Middle frontal gyrus (tissue), 1 donor: ENCODE measurements around the gene TTLL4.

Source experiments
- DNase-seq: peaks from one replicate; pipeline ENCODE4 v3.0.0-alpha.2; 2015; ENCODE audit warnings: low spot score; ENCODE audit errors: extremely low spot score

The TTLL4 gene

GRCh38 chr2:218717262-218717661 is 6.6 kb downstream of the TTLL4 start:
- no peak for DNase-seq

DNA sequence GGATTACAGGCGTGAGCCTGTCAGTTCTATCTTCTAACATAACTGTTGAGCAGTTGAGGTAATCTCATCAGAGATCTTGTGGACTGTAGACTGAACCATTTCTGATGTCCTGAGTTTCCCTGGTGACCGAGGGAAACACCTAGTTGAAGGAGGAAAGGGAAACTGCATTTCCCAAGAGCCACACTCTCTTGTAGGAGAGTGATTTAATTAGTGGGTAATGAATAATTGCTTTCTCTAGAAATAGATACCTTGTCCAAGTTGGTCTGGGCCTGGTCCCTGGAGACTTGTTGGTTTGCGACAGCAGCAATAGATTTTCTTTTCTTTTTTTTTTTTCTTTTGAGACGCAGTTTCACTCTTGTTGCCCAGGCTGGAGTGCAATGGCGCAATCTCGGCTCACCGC is 7.4 kb downstream of the TTLL4 start:
- DNase-seq: no peak

- no peak for DNase-seq
Measured at GRCh38 chr2:218719457-218719856, 8.8 kb downstream of the TTLL4 start.

DNA sequence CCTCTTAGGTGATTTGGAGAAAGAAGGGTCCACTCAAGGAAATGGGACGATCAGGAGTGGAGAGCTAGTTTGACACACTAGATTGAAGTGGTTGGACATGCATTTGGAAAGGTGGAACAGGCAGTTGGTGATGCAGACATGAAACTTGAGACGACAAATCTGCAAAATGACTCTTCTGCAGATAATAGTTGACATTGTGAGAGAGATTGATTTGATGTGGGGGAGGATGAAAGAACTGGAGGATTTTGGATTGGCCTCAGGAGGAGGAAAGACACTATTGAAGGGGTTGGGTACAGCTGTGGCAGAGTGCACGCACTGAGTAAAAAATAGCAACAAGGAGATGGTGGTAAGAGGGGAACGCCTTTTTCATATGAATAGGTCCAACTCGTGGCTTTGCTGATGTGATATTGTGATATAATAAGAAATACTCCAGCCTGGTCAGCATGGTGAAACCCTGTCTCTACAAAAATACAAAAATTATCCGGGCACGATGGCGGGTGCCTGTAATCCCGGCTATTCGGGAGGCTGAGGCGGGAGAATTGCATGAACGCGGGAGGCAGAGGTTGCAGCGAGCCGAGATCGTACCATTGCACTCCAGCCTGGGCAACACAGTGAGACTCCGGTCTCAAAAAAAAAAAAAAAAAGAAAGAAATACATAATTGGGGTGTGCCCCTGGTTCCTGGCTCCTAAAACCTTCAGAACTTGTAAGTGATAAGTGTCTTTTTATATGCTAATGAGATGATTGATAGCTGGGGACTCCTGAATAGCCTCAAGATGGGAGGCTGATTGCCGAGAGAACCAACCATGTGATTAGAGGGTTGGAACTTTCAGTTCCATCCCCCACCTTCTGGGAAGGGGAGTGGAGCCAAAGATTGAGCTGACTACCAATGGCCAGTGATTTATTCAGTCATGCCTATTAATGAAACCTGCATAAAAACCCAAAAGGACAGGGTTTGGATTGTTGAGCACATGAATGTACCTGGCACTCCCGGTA is 9.7 kb downstream of the TTLL4 start:
- no peak for DNase-seq

- no peak for DNase-seq
Measured at GRCh38 chr2:218721488-218721887, 10.9 kb downstream of the TTLL4 start.

DNA sequence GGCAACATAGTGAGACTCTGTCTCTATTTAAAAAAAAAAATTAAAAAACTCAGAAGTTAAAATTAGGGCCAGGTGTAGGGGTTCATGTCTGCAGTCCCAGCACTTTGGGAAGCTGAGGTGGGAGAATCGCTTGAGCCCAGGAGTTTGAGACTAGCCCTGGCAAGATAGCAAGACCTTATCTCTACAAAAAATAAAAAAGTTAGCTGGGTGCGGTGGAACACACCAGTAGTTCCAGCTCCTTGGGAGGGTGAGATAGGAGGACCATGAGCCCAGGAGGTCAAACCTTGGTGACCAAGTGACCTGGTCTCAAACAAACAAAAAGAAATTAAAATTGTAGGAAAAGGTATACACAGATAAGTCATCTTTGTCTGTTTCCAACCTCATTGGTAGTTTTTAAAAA is 11.3 kb downstream of the TTLL4 start:
- no peak for DNase-seq

GRCh38 chr2:218722419-218722818 is 11.8 kb downstream of the TTLL4 start:
- DNase-seq: no peak

GRCh38 chr2:218722876-218723785 is 12.5 kb downstream of the TTLL4 start:
- no peak for DNase-seq

DNA sequence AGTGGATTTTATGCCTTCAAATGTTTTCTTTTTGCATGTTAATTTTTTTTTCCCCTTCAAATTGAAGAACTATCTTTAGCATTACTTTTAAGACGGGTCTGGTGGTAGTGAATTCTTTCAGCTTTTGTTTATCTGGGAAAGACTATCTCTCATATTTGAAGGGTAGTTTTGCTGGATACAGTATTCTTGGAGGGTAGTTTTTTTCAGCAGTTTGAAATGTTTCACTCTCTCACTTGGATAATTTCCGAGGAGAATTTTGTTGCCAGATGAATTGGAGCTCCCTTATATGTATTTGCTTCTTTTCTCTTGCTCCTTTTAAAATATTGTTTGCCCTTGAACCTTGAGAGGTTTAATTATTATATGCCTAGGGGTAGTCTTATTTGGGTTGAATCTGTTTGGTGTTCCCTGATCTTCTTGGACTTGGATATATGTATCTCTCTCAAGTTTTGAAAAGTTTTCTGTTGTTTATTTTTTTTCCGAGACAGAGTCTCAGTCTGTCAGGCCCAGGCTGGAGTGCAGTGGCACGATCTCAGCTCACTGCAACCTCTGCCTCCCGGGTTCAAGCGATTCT is 15.5 kb downstream of the TTLL4 start:
- DNase-seq: no peak

DNA sequence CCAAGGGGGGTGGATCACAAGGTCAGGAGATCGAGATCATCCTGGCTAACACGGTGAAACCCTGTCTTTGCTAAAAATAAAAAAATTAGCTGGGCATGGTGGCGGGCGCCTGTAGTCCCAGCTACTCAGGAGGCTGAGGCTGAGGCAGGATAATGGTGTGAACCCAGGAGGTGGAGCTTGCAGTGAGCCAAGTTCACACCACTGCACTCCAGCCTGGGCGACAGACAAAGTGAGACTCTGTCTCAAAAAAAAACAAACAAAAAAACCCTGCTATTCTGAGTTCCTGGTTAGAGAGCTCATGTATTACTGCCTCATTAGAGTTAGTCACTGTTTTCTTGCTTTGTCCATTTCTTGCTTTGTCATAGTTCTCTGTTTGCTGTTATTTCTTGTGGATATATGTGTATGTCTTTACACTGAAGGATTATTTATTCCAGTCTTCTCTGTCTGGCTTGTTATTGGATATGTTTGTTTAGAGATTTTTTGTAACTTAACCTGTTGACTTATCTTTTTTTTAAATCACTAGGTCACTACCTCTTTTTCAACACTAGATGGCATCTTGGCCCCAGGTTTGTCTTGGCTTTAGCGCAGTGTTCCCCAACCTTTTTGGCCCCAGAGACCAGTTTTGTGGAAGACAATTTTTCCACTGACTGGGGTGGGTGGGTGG is 17.0 kb downstream of the TTLL4 start:
- no peak for DNase-seq

GRCh38 chr2:218729640-218730039 is 19.0 kb downstream of the TTLL4 start:
- no peak for DNase-seq

DNA sequence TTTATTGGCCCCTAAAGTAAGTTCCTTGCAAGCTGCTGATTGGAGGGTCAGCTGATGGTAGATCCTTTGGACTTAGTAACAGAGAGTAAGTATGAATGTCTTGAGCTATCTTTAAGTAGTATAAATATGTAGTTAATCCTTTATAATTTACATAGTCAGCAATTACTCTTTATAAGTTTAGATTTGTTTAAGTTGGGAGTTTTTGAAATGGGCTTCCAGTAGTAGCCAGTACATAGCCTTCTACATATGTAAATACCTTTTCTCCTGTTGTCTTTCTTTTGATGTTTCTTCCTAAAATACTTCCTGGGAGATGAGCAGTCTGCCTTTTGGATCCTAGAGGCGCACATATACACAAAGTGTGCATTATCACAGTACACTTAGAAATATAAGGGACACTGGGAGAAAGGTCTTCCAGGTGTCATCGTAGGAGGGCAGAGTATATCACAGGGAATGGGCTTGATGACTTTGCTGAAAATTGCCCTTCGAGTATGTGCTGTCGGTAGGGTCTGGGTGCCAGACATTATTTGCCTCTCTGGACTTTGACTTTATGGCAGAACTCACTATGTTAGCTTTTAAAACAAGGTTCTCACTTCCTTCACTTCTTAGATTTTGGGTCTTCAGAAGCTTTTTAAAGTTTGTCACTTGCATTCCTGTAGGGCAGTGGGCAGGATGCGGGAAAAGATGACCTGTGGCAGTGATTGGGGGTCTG is 21.6 kb downstream of the TTLL4 start:
- no peak for DNase-seq

DNA sequence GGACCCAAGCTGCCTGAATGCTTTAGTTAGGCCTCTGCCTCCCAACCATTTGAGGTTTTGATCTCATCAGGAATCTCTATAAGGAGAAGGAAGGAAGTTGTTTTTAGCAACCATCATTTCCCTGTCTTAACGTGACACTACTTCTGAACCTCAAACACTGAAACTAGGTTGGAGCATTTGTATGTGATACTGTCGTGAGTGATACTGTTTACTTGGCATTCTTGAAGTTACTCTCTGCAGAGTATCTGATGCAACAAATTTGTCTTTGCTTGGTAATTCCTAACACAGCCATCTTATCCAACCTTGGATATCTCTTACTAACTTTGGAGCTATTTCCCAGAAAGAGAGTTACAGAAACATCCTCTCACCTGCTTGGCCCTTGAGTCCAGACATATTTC is 22.1 kb downstream of the TTLL4 start:
- no peak for DNase-seq

- no peak for DNase-seq
Measured at GRCh38 chr2:218733171-218734021, 22.8 kb downstream of the TTLL4 start.

- no peak for DNase-seq
Measured at GRCh38 chr2:218734190-218734975, 23.7 kb downstream of the TTLL4 start.

DNA sequence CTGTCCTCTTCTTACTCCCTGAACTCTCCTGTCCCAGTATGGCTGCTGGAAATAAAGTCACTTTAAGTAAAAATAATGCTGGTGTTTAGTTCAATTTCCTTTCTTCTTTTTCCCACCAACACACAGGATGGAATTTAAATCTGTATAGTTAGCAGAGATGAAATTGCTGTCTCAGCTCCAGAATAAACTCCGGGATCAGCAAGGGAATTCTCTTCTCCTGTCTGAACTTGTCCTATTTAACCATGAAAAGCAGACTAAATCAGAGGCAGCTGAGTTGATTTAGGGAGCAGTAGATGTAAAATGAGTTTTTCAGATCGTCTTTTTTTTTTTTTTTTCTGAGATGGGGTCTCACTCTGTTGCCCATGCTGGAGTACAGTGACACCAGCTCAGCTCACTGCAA is 25.9 kb downstream of the TTLL4 start:
- no peak for DNase-seq

- DNase-seq: no peak
Measured at GRCh38 chr2:218743068-218743467, 32.4 kb downstream of the TTLL4 start.

GRCh38 chr2:218744615-218745014 is 34.0 kb downstream of the TTLL4 start:
- DNase-seq: no peak

DNA sequence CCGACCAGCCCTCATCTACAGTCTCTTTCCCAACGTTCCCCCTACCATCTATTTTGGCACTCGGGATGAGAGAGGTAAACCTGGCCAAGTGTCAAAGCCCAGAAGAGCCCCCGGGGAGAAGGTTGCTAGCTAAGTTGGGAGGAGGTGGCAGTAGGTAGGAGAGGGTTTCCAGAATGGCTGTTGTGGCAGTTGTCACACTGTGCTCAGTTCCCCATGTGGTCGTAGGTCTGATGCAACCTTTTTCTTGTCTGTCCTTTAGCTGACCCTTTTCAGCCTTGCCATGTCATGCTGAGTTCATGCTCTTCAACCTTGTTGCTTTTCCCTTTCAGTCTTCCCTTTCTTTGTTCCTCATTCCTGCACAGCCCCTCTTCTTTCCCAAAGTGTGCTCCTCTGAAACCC is 34.5 kb downstream of the TTLL4 start:
- DNase-seq: no peak
